Activated CD4-positive, alpha-beta T cell treated with anti-CD3 and anti-CD28 coated beads for 4 hours (primary cell): ENCODE measurements around the gene DHDDS.
A peak's percentile ranks its signal among the peaks of the same experiment; 100 is the strongest.
"Not testable (repeated sequence)": the region's sequence is repeated elsewhere in the genome, so short reads cannot be mapped to it uniquely, and the experiment has no call there.

Experiments
- DNase-seq, 2 donors: peaks; one replicate each; pipeline ENCODE4 v3.0.0-alpha.2; 2020

DHDDS gene, protein sequence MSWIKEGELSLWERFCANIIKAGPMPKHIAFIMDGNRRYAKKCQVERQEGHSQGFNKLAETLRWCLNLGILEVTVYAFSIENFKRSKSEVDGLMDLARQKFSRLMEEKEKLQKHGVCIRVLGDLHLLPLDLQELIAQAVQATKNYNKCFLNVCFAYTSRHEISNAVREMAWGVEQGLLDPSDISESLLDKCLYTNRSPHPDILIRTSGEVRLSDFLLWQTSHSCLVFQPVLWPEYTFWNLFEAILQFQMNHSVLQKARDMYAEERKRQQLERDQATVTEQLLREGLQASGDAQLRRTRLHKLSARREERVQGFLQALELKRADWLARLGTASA

GRCh38 chr1:26431979-26432695, at the start of gene DHDDS:
DHDDS (plus strand) TSS chr1:26432321; CDS start chr1:26432946, 625 bp downstream.
- DNase-seq = peak; percentile 98

DNA sequence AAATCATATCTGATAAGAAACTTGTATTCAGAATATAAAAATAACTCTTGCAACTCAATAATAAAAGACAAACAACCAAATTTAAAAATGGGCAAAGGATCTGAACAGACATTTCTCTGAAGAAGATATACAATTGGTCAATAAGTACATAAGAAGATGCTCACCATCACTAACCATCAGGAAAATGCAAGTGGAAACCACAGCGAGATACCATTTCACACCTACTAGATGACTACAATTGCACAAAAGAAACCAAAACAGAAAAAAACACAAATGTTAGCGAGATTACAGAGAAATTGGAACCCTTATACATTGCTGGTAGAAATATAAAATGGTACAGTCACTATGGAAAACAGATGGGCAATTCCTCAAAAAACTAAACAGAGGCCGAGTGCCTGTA, 48.0 kb upstream of the DHDDS start:
- no peak for DNase-seq

DNA sequence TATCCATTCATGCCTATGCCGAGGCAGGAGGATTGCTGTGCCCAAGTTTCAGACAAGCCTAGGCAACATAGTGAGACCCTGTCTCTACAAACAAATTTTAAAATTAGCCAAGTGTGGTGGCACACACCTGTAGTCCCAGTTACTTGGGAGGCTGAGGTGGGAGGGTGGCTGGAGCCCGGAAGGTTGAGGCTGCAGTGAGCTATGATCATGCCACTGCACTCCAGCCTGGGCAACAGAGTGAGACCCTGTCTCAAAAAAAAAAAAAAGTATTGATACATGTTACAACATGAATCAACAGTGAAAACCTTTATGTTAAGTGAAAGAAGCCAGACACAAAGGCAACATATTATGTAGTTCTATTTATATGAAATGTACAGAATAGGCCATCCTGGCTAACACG, 47.1 kb upstream of the DHDDS start:
- DNase-seq = not testable (repeated sequence)

GRCh38 chr1:26387447-26387846, 44.7 kb upstream of the DHDDS start:
- DNase-seq = no peak

DNA sequence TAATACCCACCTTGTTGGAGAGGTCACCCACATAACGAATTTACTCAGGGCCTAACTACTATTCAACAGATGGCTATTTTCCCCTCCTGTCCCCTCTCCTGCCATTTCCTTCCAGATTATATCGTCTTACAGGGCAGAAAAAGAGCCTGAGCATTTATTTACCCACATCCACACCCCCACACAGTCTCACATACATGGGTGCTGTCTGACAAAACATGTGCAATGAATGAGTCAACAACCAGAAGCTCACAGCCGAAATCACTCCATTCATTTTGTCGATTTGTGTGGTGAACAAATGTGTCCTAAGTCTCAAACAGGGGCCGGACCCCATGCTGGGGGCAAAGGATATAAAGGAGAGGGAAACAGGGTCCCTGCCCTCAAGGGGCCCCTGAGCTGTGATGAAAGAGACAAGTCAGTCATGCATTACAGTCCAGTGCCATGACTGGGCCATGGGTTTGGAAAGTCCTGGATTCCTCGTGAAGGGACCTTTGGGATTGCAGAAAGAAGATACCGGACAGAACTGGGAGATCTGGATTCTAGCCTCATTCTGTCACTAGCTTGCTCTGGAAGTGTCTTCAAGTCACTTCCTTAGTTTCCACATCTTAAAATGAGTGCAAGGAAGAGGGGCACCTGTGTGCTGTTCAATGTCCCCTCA, 43.2 kb upstream of the DHDDS start:
- DNase-seq = no peak

DNA sequence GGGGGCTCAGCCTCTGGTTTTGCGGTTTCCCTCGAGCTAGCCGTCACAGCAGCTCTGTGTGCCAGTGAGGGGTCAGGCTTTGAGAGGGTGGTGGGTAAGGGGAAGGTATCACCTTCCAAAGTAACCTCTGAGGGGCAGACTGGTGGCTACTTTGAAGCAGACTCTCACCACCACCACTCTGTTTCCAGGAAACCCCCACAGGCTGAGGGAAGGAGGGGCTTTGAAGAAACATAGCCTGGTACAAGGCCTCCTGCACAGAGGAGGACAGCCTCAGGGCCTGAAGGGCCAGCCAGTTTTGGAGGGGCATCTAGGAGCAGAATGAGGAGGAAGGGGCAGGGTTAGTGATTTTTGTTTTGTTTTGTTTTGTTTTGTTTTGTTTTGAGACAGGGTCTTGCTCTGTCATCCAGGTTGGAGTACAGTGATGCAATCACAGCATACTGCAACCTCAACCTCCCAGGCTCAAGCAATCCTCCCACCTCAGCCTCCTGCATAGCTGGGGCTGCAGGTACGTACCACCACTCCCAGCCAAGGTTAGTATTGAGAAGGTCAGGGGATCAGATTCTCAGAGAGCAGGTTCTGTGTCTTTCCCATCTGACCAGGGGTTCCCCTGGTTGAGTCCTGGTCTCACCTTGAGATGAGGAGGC, 42.4 kb upstream of the DHDDS start:
- DNase-seq = no peak

GRCh38 chr1:26391450-26391849, 40.7 kb upstream of the DHDDS start:
- DNase-seq = peak; percentile 23 to 28

DNA sequence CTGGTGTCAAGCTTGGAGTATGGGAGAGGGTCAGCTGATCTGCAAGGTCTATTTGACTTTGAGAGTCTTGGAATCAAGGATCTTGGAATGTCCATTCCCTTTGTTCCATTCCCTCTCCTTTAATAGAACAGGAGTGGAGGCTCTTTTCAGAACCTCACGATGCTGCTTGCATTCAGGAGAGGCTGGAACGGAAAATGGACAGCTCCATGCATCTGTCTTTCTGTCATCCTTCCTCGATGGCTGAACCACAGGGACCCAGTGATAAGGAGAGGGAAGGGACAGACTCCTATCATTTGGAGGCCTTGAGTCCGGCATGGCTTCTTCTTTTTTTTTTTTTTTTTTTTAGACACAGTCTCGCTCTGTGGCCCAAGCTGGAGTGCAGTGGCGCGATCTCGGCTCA, 36.4 kb upstream of the DHDDS start:
- no peak for DNase-seq

GRCh38 chr1:26399034-26399433, 33.1 kb upstream of the DHDDS start:
- DNase-seq = no peak

DNA sequence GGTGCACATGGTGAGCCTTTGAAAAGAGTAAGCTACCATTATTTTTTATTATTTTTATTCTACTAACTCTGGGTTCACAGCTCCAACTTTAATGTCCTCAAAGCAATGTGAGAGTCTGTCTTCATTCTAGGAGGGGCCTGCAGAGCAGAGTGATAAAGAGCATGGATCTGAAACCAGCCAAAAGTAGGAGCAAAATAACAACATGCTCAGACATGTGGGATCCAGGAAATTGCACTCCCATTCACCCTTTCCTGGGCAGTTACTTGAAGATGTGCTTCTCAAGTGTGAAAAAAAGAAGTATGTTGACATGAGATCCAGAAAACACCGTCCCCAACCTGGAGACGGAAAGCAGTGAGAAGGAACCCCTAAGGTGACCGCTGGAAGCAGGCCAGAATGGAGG, 30.2 kb upstream of the DHDDS start:
- DNase-seq = no peak

- no peak for DNase-seq
These were observed 28.5 kb upstream of the DHDDS start for GRCh38 chr1:26403656-26404055.

DNA sequence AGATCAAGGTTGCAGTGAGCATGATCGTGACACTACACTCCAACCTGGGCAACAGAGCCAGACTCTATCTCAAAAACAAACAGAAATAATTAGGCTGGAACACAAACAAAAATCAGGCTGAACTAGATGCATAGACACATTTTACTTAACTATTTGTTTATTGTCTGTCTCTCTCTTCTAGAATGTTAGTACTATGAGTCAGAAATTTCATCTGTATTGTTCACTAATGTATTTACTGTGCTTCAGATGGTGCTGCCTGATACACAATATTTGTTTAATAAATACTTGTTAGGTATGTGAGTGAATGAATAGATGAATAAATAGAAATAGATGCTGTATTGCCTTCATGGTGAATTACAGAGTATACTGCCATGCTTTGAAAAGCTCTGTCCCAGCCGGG, 27.5 kb upstream of the DHDDS start:
- no peak for DNase-seq

DNA sequence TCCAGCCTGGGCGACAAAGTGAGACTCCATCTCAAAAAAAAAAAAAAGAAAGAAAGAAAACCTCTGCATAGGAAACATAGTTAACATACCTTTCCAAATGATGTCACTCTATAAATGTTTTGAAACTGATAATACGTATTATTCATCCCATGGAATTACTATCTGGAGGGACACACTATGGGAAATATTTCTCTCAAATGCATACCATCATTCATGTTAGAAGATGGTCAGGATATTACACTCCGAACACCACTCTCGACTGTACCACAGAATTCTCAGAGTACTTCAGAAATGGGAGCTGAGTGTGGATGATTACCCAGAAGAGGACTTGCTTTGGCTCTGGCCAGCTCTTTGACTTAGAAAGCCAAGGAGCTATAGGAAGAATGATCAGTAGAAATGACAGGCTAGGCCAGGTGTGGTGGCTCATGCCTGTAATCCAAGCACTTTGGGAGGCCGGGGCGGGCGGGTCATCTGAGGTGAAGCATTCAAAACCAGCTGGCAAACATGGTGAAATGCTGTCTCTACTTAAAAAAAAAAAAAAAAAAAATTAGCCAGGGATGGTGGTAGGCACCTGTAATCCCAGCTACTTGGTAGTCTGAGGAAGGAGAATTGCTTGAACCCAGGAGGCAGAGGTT, 26.7 kb upstream of the DHDDS start:
- DNase-seq = no peak

- DNase-seq = peak; percentile 65 to 77
These were observed 23.5 kb upstream of the DHDDS start for GRCh38 chr1:26408604-26409003.

DNA sequence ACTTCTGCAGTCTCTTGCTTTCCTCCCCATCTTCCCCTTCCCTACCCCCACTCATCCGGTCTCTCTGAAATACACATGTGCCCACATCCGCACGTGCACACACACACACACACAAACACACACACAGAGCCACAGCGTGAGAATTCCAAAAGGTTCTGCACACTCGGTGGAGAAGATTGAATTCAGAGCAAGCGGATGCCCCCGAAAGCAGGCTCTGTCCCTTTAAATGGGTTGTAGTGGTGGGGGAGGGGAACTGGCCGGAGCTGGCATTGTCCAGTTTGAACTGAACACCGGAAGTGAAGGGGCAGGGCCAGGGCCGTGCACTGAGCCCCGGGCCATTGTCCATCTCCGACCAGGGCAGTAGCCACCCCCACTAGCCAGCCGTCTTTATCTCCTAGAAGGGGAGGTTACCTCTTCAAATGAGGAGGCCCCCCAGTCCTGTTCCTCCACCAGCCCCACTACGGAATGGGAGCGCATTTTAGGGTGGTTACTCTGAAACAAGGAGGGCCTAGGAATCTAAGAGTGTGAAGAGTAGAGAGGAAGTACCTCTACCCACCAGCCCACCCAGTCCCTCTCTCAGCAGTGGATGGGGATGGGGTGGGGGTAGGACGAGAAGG, 22.8 kb upstream of the DHDDS start:
- DNase-seq = no peak

GRCh38 chr1:26410706-26411623, 21.2 kb upstream of the DHDDS start, which contains the start of gene LIN28A:
LIN28A (plus strand) TSS chr1:26410817; CDS start chr1:26410892, 75 bp downstream.
- no peak for DNase-seq

DNA sequence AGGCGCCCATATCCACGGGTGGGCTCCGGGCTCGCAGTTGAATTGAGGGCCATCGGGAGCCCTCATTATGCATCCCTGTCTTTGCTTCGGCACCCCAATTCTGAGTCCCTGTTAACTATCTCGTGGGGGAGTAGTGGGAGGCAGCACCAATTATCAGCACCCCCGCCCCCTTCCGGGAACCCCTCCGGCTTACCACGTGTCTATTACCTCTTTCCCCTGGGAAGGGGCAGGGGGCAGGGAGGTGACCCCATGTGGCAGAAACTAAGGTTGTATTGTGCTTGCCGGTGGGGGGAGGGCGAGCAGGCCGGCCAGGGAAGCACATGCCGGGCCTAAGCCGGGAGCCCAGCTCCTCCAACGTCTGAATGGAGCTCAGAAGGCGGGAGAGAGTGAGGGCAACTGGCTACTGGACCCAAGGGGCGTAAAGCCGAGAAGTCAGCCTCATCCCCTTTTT, 20.5 kb upstream of the DHDDS start:
- no peak for DNase-seq

DNA sequence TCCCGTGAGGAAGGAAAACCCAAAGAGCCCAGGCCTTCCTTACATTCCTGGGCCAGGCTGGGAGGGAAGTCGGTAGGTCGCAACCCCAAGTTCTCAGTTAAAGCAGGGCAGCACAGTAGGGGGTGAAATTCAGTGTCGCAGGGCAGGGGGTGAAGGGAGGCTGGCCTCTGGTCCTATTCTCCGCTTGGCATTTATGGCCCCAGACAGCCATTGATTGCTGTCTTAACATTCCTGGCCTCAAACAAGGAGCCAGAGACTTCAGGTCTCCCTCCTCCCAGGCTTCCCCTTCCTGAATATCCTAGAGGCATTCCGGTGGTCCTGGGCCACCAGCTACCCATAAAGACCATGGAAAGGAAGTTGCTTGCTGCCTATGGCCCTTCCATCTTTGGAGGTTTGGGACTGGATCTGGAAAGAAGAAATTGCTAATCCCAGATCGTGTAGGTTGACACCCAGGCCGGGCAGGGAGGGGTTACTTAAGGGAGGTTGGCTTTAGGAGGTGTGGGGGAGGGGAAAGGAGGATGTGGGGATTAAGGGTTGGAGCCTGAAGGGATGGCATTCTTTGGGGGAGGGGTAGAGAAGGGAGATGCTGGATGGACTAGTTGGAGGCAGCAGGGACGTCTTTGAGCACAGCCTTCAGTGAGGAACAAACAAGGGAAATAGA, 19.8 kb upstream of the DHDDS start:
- no peak for DNase-seq

- DNase-seq = no peak
These were observed 19.1 kb upstream of the DHDDS start for GRCh38 chr1:26413031-26413430.

DNA sequence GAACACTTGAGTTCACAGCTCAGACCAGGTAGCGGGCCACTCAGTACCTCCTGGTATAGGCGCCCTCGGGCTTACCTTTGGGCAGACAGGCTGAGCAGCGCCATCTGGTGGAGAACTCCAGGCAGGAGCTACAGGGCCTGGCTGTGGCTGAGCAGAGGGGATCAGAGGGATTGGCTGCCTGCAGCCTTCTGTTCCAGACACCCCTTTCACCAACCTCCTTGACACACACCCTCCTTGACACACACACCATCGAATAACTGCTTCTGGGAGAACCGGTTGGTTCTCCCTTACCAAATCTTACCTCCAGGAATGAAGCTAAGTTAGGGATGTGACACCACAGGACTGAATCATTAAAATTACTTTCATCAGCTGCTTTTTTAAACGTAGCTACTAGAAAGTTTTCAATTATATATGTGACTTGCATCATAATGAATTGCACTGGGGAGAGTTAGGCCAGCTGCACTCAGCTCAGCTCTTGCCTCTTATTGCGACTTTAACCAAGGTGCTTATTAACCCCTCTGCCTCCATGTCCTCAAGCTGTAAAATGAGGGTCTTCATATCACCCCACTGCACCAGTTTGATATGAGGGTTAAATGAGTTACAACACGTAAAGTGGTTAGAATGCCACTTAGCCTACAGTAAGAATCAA, 14.9 kb upstream of the DHDDS start:
- DNase-seq = peak; percentile 84 to 91
